ENCODE data around the gene ELP4. TPM values are rescaled to one million over a fixed set of nuclear protein-coding genes. Genes with fewer than 3 reads are reported as not detected.
A peak's percentile ranks its signal among the peaks of the same experiment; 100 is the strongest.

The ELP4 gene
- total and polyA plus RNA-seq, 11 donors = 8.5 to 20.7 (median 14.1) TPM

- H3K27ac ChIP-seq = no peak overlapping the region
- H3K27me3 ChIP-seq = no peaks in the 10 kb centered on the region
- H3K4me3 ChIP-seq = no peak overlapping the region
- WGBS, 4 donors = 86 to 91% (median 90%) methylated on average over 3 of the region's 3 CpGs
- H3K9me3 ChIP-seq = no peaks in the 10 kb centered on the region
- ATAC-seq = no peak
- no peak for DNase-seq
- intact Hi-C loops (cut with DNase I) = loop anchor here in 1 of 10 donors (10.0 kb wide), 1 partner anchor 375 kb away; no protein-coding TSS in a partner anchor
- no peak for TF ChIP-seq POLR2A (IDR thresholded peaks at IDR 0.05)
- no peak for TF ChIP-seq CTCF (IDR thresholded peaks at IDR 0.05)
- H3K36me3 ChIP-seq = peaks cover 0 to 14% (median 3%) of the 10 kb centered on the region in 9 donors
- H3K4me1 ChIP-seq = peaks cover 0 to 6% (median 0%) of the 10 kb centered on the region in 12 donors
These were observed 9.9 kb upstream of the ELP4 start for GRCh38 chr11:31499576-31500178.

- 71 to 81% (median 76%) methylated on average over 2 of the region's 2 CpGs for WGBS, 4 donors
- Histone ChIP-seq H3K4me1 (peaks cover 0 to 6% (median 0%) of the 10 kb centered on the region in 12 donors), H3K9me3 (no peaks in the 10 kb centered on the region), H3K4me3 (no peak overlapping the region), H3K27ac (no peak overlapping the region), H3K36me3 (peaks cover 0 to 19% (median 6%) of the 10 kb centered on the region in 9 donors), H3K27me3 (no peaks in the 10 kb centered on the region)
- DNase-seq (no peak), ATAC-seq (no peak)
- TF ChIP-seq CTCF (IDR thresholded peaks at IDR 0.05) = no peak
- no peak for TF ChIP-seq POLR2A (IDR thresholded peaks at IDR 0.05)
- intact Hi-C loops (cut with DNase I) = no loop called here
These were observed 9.0 kb upstream of the ELP4 start for GRCh38 chr11:31500560-31500959.

GRCh38 chr11:31509051-31509428 is 527 bp upstream of the ELP4 start:
- whole genome bisulfite sequencing, 4 donors = 1 to 2% (median 2%) methylated on average over 8 of the region's 8 CpGs
- Histone ChIP-seq H3K36me3 (peaks cover 0 to 11% (median 0%) of the 10 kb centered on the region in 9 donors), H3K4me3 (peak overlapping the region; percentile 53 to 92 (median 79)), H3K9me3 (no peaks in the 10 kb centered on the region), H3K27me3 (no peaks in the 10 kb centered on the region), H3K27ac (peak overlapping the region in 10 of 12 donors; percentile 15 to 87 (median 79)), H3K4me1 (peaks cover 0 to 27% (median 10%) of the 10 kb centered on the region in 12 donors)
- intact Hi-C loops (cut with DNase I) = no loop called here
- ATAC-seq (peak in 2 of 4 donors; percentile 7 to 9), DNase-seq (no peak)
- no peak for TF ChIP-seq POLR2A (IDR thresholded peaks at IDR 0.05)
- TF ChIP-seq CTCF (IDR thresholded peaks at IDR 0.05) = no peak

GRCh38 chr11:31512117-31512516 is 2.5 kb downstream of the ELP4 start:
- H3K4me3 ChIP-seq = no peak overlapping the region
- intact Hi-C loops (cut with DNase I) = no loop called here

More at GRCh38 chr11:31512117-31512516, 2.5 kb downstream of the ELP4 start:
- DNase-seq (no peak), ATAC-seq (no peak)
- TF ChIP-seq CTCF (IDR thresholded peaks at IDR 0.05) (no peak), POLR2A (IDR thresholded peaks at IDR 0.05) (no peak)
- Histone ChIP-seq H3K9me3 (no peaks in the 10 kb centered on the region), H3K36me3 (no peaks in the 10 kb centered on the region), H3K27me3 (no peaks in the 10 kb centered on the region), H3K4me1 (peaks cover 0 to 27% (median 10%) of the 10 kb centered on the region in 12 donors), H3K27ac (no peak overlapping the region)
- WGBS, 4 donors = 89 to 97% (median 91%) methylated on average over 6 of the region's 6 CpGs
